IPS-18c (cell line): ENCODE results near the gene CNOT6L.
"Not testable (repeated sequence)": the region's sequence is repeated elsewhere in the genome, so short reads cannot be mapped to it uniquely, and the experiment has no call there.

Source experiments
- H3K4me3 ChIP-seq: 2 replicates; pipeline ENCODE4 v1.7.0; 2013; ENCODE audit warnings: low read depth, mild to moderate bottlenecking, low read length, moderate library complexity; ENCODE audit not compliant: insufficient read depth
- H3K9me3 ChIP-seq: one replicate; pipeline ENCODE4 v1.6.1; 2013; ENCODE audit warnings: mild to moderate bottlenecking, low read length, moderate library complexity; ENCODE audit not compliant: control insufficient read depth, insufficient read depth

Gene CNOT6L

GRCh38 chr4:77818602-77819403 is at the start of gene CNOT6L:
Gene CNOT6L, minus strand, starts transcription at chr4:77819368. Its CDS starts 60 bp downstream, at chr4:77819308.
- Histone ChIP-seq H3K4me3 (peak within 1 kb of the TSS; percentile 90), H3K9me3 (no peaks in the 10 kb centered on the region)

GRCh38 chr4:77865259-77865658 is 46.1 kb upstream of the CNOT6L start:
- Histone ChIP-seq H3K4me3 (no peak overlapping the region), H3K9me3 (no peaks in the 10 kb centered on the region)

GRCh38 chr4:77863341-77863740 is 44.2 kb upstream of the CNOT6L start:
- not testable (repeated sequence) for H3K9me3 ChIP-seq
- peak overlapping the region; percentile 85 for H3K4me3 ChIP-seq

GRCh38 chr4:77862478-77863216 is 43.5 kb upstream of the CNOT6L start, which contains the start of gene MRPL1:
Gene MRPL1, plus strand, starts transcription at chr4:77862830. Its CDS starts 19 bp downstream, at chr4:77862849.
- no peaks in the 10 kb centered on the region for H3K9me3 ChIP-seq
- peak within 1 kb of the TSS; percentile 85 for H3K4me3 ChIP-seq

- peak overlapping the region; percentile 85; the same call in 1 of the 2 replicates for H3K4me3 ChIP-seq
- H3K9me3 ChIP-seq = no peaks in the 10 kb centered on the region
Measured at GRCh38 chr4:77861495-77861894, 42.3 kb upstream of the CNOT6L start.

GRCh38 chr4:77859256-77859655 is 40.1 kb upstream of the CNOT6L start:
- H3K9me3 ChIP-seq = no peaks in the 10 kb centered on the region

GRCh38 chr4:77856152-77856551 is 37.0 kb upstream of the CNOT6L start:
- H3K4me3 ChIP-seq = no peak overlapping the region
- no peaks in the 10 kb centered on the region for H3K9me3 ChIP-seq

More at GRCh38 chr4:77859256-77859655, 40.1 kb upstream of the CNOT6L start:
- H3K4me3 ChIP-seq = no peak overlapping the region

GRCh38 chr4:77854431-77855111 is 35.4 kb upstream of the CNOT6L start:
- H3K4me3 ChIP-seq = no peak overlapping the region
- no peaks in the 10 kb centered on the region for H3K9me3 ChIP-seq

- Histone ChIP-seq H3K9me3 (no peaks in the 10 kb centered on the region), H3K4me3 (no peak overlapping the region)
Measured at GRCh38 chr4:77852892-77853495, 33.8 kb upstream of the CNOT6L start.

GRCh38 chr4:77849278-77849965 is 30.3 kb upstream of the CNOT6L start:
- H3K9me3 ChIP-seq = no peaks in the 10 kb centered on the region
- no peak overlapping the region for H3K4me3 ChIP-seq

GRCh38 chr4:77848508-77848907 is 29.3 kb upstream of the CNOT6L start:
- Histone ChIP-seq H3K4me3 (no peak overlapping the region), H3K9me3 (no peaks in the 10 kb centered on the region)

- H3K9me3 ChIP-seq = no peaks in the 10 kb centered on the region
- H3K4me3 ChIP-seq = no peak overlapping the region
Measured at GRCh38 chr4:77845929-77846328, 26.8 kb upstream of the CNOT6L start.

GRCh38 chr4:77845400-77845799 is 26.2 kb upstream of the CNOT6L start:
- Histone ChIP-seq H3K4me3 (no peak overlapping the region), H3K9me3 (no peaks in the 10 kb centered on the region)

- no peak overlapping the region for H3K4me3 ChIP-seq
- H3K9me3 ChIP-seq = no peaks in the 10 kb centered on the region
Measured at GRCh38 chr4:77844363-77844762, 25.2 kb upstream of the CNOT6L start.

- Histone ChIP-seq H3K9me3 (no peaks in the 10 kb centered on the region), H3K4me3 (no peak overlapping the region)
Measured at GRCh38 chr4:77843628-77844027, 24.5 kb upstream of the CNOT6L start.

- Histone ChIP-seq H3K4me3 (no peak overlapping the region), H3K9me3 (no peaks in the 10 kb centered on the region)
Measured at GRCh38 chr4:77834403-77834802, 15.2 kb upstream of the CNOT6L start.
